ENCODE results near the gene PLXNA2.

Gene PLXNA2

GRCh38 chr1:208093754-208094719, 150.1 kb downstream of the PLXNA2 start:
- peak; percentile 20 to 39 for DNase-seq (ENCODE audit: low read depth in 1 of 2, low spot score in 1 of 2)

GRCh38 chr1:208093046-208093445, 151.1 kb downstream of the PLXNA2 start:
- no peak for DNase-seq (ENCODE audit: low read depth in 1 of 2, low spot score in 1 of 2)

- no peak for DNase-seq (ENCODE audit: low read depth in 1 of 2, low spot score in 1 of 2)
Observed at GRCh38 chr1:208090388-208091301, 153.5 kb downstream of the PLXNA2 start.

GRCh38 chr1:208089761-208090370, 154.3 kb downstream of the PLXNA2 start:
- no peak for DNase-seq (ENCODE audit: low read depth in 1 of 2, low spot score in 1 of 2)

GRCh38 chr1:208089149-208089548, 155.0 kb downstream of the PLXNA2 start:
- no peak for DNase-seq (ENCODE audit: low read depth in 1 of 2, low spot score in 1 of 2)

- DNase-seq (ENCODE audit: low read depth in 1 of 2, low spot score in 1 of 2) = no peak
Observed at GRCh38 chr1:208088319-208088718, 155.9 kb downstream of the PLXNA2 start.

- no peak for DNase-seq (ENCODE audit: low read depth in 1 of 2, low spot score in 1 of 2)
Observed at GRCh38 chr1:208085655-208086515, 158.3 kb downstream of the PLXNA2 start.

- no peak for DNase-seq (ENCODE audit: low read depth in 1 of 2, low spot score in 1 of 2)
Observed at GRCh38 chr1:208084764-208085163, 159.4 kb downstream of the PLXNA2 start.

- DNase-seq (ENCODE audit: low read depth in 1 of 2, low spot score in 1 of 2) = no peak
Observed at GRCh38 chr1:208084220-208084619, 160.0 kb downstream of the PLXNA2 start.

- DNase-seq (ENCODE audit: low read depth in 1 of 2, low spot score in 1 of 2) = no peak
Observed at GRCh38 chr1:208083715-208084085, 160.5 kb downstream of the PLXNA2 start.

- no peak for DNase-seq (ENCODE audit: low read depth in 1 of 2, low spot score in 1 of 2)
Observed at GRCh38 chr1:208083016-208083714, 161.0 kb downstream of the PLXNA2 start.

GRCh38 chr1:208081972-208082371, 162.2 kb downstream of the PLXNA2 start:
- DNase-seq (ENCODE audit: low read depth in 1 of 2, low spot score in 1 of 2) = no peak

- no peak for DNase-seq (ENCODE audit: low read depth in 1 of 2, low spot score in 1 of 2)
Observed at GRCh38 chr1:208080396-208081286, 163.5 kb downstream of the PLXNA2 start.

- no peak for DNase-seq (ENCODE audit: low read depth in 1 of 2, low spot score in 1 of 2)
Observed at GRCh38 chr1:208079161-208079560, 165.0 kb downstream of the PLXNA2 start.

GRCh38 chr1:208078752-208079151, 165.4 kb downstream of the PLXNA2 start:
- no peak for DNase-seq (ENCODE audit: low read depth in 1 of 2, low spot score in 1 of 2)

GRCh38 chr1:208077232-208078075, 166.7 kb downstream of the PLXNA2 start:
- DNase-seq (ENCODE audit: low read depth in 1 of 2, low spot score in 1 of 2) = no peak

- DNase-seq (ENCODE audit: low read depth in 1 of 2, low spot score in 1 of 2) = no peak
Observed at GRCh38 chr1:208074353-208074752, 169.8 kb downstream of the PLXNA2 start.
